HepG2 (cell line): ENCODE measurements around the gene KIFC1. TPM values are rescaled to one million over a fixed set of nuclear protein-coding genes. Genes with fewer than 3 reads are reported as not detected.

Experiments
- ATAC-seq: fragments of 200-7000 bp; cut with Tn5 transposase; 3 replicates; pipeline ENCODE4 v1.9.1; 2020; ENCODE audit warnings: mild to moderate bottlenecking, moderate library complexity
- BruUV-seq: library from RNA; stranded (reverse); fragments of 400-500 nt; replicated peaks from 2 replicates; lab custom pipeline; 2021; lab: Mats Ljungman, UMichigan
- CTCF ChIA-PET: fragments of 300-600 bp; formaldehyde crosslinking; extraction: SDS; loops from one replicate; lab custom pipeline; 2021; ENCODE audit warnings: low total read pairs, inconsistent platforms, low intra/inter-chr PET ratio; lab: Yijun Ruan, JAX
- POLR2A ChIA-PET: fragments of 350-600 bp; sonication (Branson Sonifier 250); formaldehyde crosslinking; loops from one replicate; lab custom pipeline; 2020; ENCODE audit warnings: antibody characterized with exemption, inconsistent platforms; lab: Yijun Ruan, JAX
- DNase-seq: peaks from one replicate; pipeline ENCODE4 v3.0.0-alpha.2; 2015; ENCODE audit warnings: low spot score
- FAIRE-seq: peaks from 3 replicates; lab custom pipeline; 2011; peaks lifted over from hg19 to GRCh38; lab: Jason Lieb, UNC
- H2AFZ ChIP-seq: one replicate; pipeline ENCODE4 v1.6.1; 2011; ENCODE audit warnings: low read length, inconsistent platforms
- H3K27ac ChIP-seq: fragments of 300-600 bp; 3 replicates; pipeline ENCODE4 v1.8.0; 2011; ENCODE audit warnings: mixed run types, mild to moderate bottlenecking, mixed read lengths, low read length, inconsistent platforms; ENCODE audit not compliant: insufficient read depth; ENCODE audit errors: extremely low read length
- H3K27me3 ChIP-seq, 2 experiments: fragments of 200-600 bp in 1 of 2; 2 replicates in 1 of 2; 3 replicates in 1 of 2; pipeline versions ENCODE4 v1.6.0 to v1.8.0; 2011; ENCODE audit warnings: low read length in 2 of 2, mild to moderate bottlenecking in 2 of 2, moderate library complexity in 2 of 2, inconsistent platforms in 1 of 2; ENCODE audit not compliant: insufficient read depth in 2 of 2, control insufficient read depth in 1 of 2
- H3K36me3 ChIP-seq, 2 experiments: fragments of 200-600 bp in 1 of 2; replicated peaks in 1 of 2; 2 replicates in 1 of 2; 3 replicates in 1 of 2; pipeline versions ENCODE4 v1.5.1 to v1.8.0; 2011; ENCODE audit warnings: low read length in 2 of 2, inconsistent platforms in 1 of 2; ENCODE audit not compliant: insufficient read depth in 2 of 2, control insufficient read depth in 1 of 2
- H3K4me1 ChIP-seq: 2 replicates; pipeline ENCODE4 v1.5.1; 2012; ENCODE audit warnings: low read length, inconsistent platforms; ENCODE audit not compliant: insufficient read depth
- H3K4me2 ChIP-seq: 2 replicates; pipeline ENCODE4 v1.6.0; 2011; ENCODE audit warnings: low read depth, low read length, inconsistent platforms
- H3K4me3 ChIP-seq, 3 experiments: fragments of 200-600 bp in 1 of 3; sonication (generic), shearing (Covaris generic) in 1 of 3; replicated peaks in 1 of 3; 2 replicates each; pipeline ENCODE4 v1.5.1; 2011 to 2016; ENCODE audit warnings: low read length in 3 of 3, inconsistent platforms in 2 of 3, low read depth in 2 of 3, mild to moderate bottlenecking in 2 of 3, control low read depth in 1 of 3, mixed read lengths in 1 of 3; ENCODE audit not compliant: insufficient read depth in 1 of 3
- H3K79me2 ChIP-seq: one replicate; pipeline ENCODE4 v1.6.1; 2011; ENCODE audit warnings: low read length, inconsistent platforms; ENCODE audit not compliant: insufficient read depth
- H3K9ac ChIP-seq: 2 replicates; pipeline ENCODE4 v1.6.0; 2011; ENCODE audit warnings: mild to moderate bottlenecking, low read depth, low read length, inconsistent platforms; ENCODE audit not compliant: insufficient read depth
- H3K9me3 ChIP-seq: 2 replicates; pipeline ENCODE4 v1.5.1; 2012; ENCODE audit warnings: mild to moderate bottlenecking, low read length
- H4K20me1 ChIP-seq: 2 replicates; pipeline ENCODE4 v1.6.0; 2011; ENCODE audit warnings: inconsistent platforms, mild to moderate bottlenecking, low read length, moderate library complexity; ENCODE audit not compliant: insufficient read depth
- ERF ChIP-seq: IDR thresholded peaks from 2 replicates; pipeline ENCODE4 v1.6.1; 2018; ENCODE audit warnings: missing biosample characterization, missing genetic modification reagents
- PHB2 ChIP-seq: fragments of 450-650 bp; IDR thresholded peaks from 2 replicates; pipeline ENCODE4 v1.6.1; 2018; ENCODE audit not compliant: partially characterized antibody
- SP1 ChIP-seq, 2 experiments: fragments of 450-650 bp in 1 of 2; sonication (generic) in 1 of 2; formaldehyde crosslinking in 1 of 2; IDR thresholded peaks; 2 replicates each; pipeline versions ENCODE4 v1.4.0 to v1.6.1; 2016 to 2020; ENCODE audit warnings: missing genetic modification reagents in 1 of 2
- ZBTB26 ChIP-seq: IDR thresholded peaks from 2 replicates; pipeline ENCODE4 v1.6.1; 2016; ENCODE audit warnings: missing compliant biosample characterization, missing genetic modification reagents, borderline replicate concordance
- ZNF615 ChIP-seq: sonication (generic); formaldehyde crosslinking; IDR thresholded peaks from 2 replicates; pipeline ENCODE4 v1.5.0; 2020; ENCODE audit warnings: mild to moderate bottlenecking, missing genetic modification reagents, borderline replicate concordance
- ZNF672 ChIP-seq: sonication (generic); formaldehyde crosslinking; IDR thresholded peaks from 2 replicates; pipeline ENCODE4 v1.8.1; 2022; ENCODE audit warnings: missing genetic modification reagents
- WGBS: methylation state at CpG from one replicate; pipeline ENCODE4 v1.1.6; 2017; ENCODE audit warnings: low lambda C conversion rate; 5-methylcytosine and 5-hydroxymethylcytosine counted together
- in situ Hi-C: cut with HindIII; loops from 2 replicates; pipeline ENCODE4 v1.10.0; 2017; ENCODE audit warnings: low pct_unique_long_range_greater_than_20kb; ENCODE audit not compliant: extremely low pct_ligation_motif_present
- intact Hi-C: fragments of 100-400 bp; cut with micrococcal nuclease; formaldehyde crosslinking; loops from one replicate; pipeline ENCODE4 v1.10.0; 2022; ENCODE audit not compliant: unreplicated experiment
- polyA plus RNA-seq, 8 experiments: library from polyadenylated mRNA; depleted of rRNA in 3 of 8; stranded (reverse) in 7 of 8; unstranded in 1 of 8; fragments of >200 nt; fragmentation: Illumina TruSeq in 4 of 8; extraction: Trizol in 4 of 8; gene quantifications; 2 replicates each; pipeline versions ENCODE4 v1.2.1 to v1.2.3, GENCODE V29; 2011 to 2016; ENCODE audit warnings: low read depth in 4 of 8, missing spikeins in 1 of 8, mixed read lengths in 1 of 8; ENCODE audit not compliant: insufficient read depth in 1 of 8
- total RNA-seq, 5 experiments: library from RNA; depleted of rRNA; stranded (reverse); fragments of >200 nt; fragmentation: Illumina TruSeq; extraction: Trizol; gene quantifications; 2 replicates each; pipeline ENCODE4 v1.2.3, GENCODE V29; 2016; ENCODE audit warnings: low read depth in 1 of 5

KIFC1 gene
- total and polyA plus RNA-seq, 2 of the 13 experiments (the other 11 are each of a cell fraction or from before 2014, with no cell fraction given) = 25.0 to 45.5 TPM

GRCh38 chr6:33433001-33433543, 41.4 kb downstream of the KIFC1 start:
- POLR2A ChIA-PET = no interaction called here

GRCh38 chr6:33433544-33434191, 42.0 kb downstream of the KIFC1 start:
- DNase-seq (no peak), FAIRE-seq (no peak), ATAC-seq (no peak)
- no peak overlapping the region for H3K4me2 ChIP-seq
- 78% methylated on average over 8 of the region's 17 CpGs for WGBS
- no peak overlapping the region for H2AFZ ChIP-seq
- TF ChIP-seq PHB2 = no peak
- TF ChIP-seq ZBTB26 (CRISPR knock-in tag) = no peak
- TF ChIP-seq ZNF615 (CRISPR knock-in tag) = no peak
- TF ChIP-seq ERF (CRISPR knock-in tag) = no peak
- ChIA-PET POLR2A (no interaction called here), CTCF (no interaction called here)
- peaks cover 29% of the 10 kb centered on the region for H3K4me1 ChIP-seq
- H3K27ac ChIP-seq = no peak overlapping the region
- H3K4me3 ChIP-seq = no peak overlapping the region
- intact Hi-C loops = no loop called here
- in situ Hi-C loops = no loop called here
- no peaks in the 10 kb centered on the region for H4K20me1 ChIP-seq
- peaks cover 0 to 2% of the 10 kb centered on the region in 2 experiments; a peak in 1 of 5 replicates for H3K36me3 ChIP-seq
- no peaks in the 10 kb centered on the region for H3K79me2 ChIP-seq
- H3K9ac ChIP-seq = no peak overlapping the region
- BruUV-seq = no TSS peak
- H3K9me3 ChIP-seq = no peaks in the 10 kb centered on the region
- no peaks in the 10 kb centered on the region for H3K27me3 ChIP-seq

More at GRCh38 chr6:33433001-33433543, 41.4 kb downstream of the KIFC1 start:
- 93% methylated on average over 1 of the region's 1 CpG for WGBS
- H3K4me1 ChIP-seq = peaks cover 35% of the 10 kb centered on the region
- in situ Hi-C loops = no loop called here
- no peak for TF ChIP-seq ZNF672
- 0 out of 2 replicates have a peak, but pooled peaks have one; percentile 16 for TF ChIP-seq SP1 (IDR thresholded peaks at IDR 0.05)
- TF ChIP-seq SP1 (CRISPR knock-in tag; IDR thresholded peaks at IDR 0.05) = no peak
- no peaks in the 10 kb centered on the region for H3K79me2 ChIP-seq
- H3K9me3 ChIP-seq = no peaks in the 10 kb centered on the region
- no peak overlapping the region for H2AFZ ChIP-seq
- no peak overlapping the region for H3K27ac ChIP-seq
- CTCF ChIA-PET = no interaction called here
- BruUV-seq = no TSS peak
- no peak overlapping the region for H3K4me3 ChIP-seq
- intact Hi-C loops = no loop called here
- H3K9ac ChIP-seq = no peak overlapping the region
- no peaks in the 10 kb centered on the region for H4K20me1 ChIP-seq
- FAIRE-seq = no peak
- no peak for DNase-seq
- peaks cover 0 to under 1% of the 10 kb centered on the region in 2 experiments; a peak in 1 of 5 replicates for H3K36me3 ChIP-seq
- H3K4me2 ChIP-seq = no peak overlapping the region
- no peaks in the 10 kb centered on the region for H3K27me3 ChIP-seq
- ATAC-seq = no peak
